ENCODE data around the gene FUT7. TPM values are rescaled to one million over a fixed set of nuclear protein-coding genes. Genes with fewer than 3 reads are reported as not detected.

The FUT7 gene
- total RNA-seq, 1 donor, result not detected

GRCh38 chr9:137020771-137021567, 10.9 kb downstream of the FUT7 start:
- no peaks in the 10 kb centered on the region for H3K79me2 ChIP-seq (ENCODE audit: insufficient read depth, low read length)
- no peak for DNase-seq (ENCODE audit: insufficient read length, low spot score, missing footprints)
- no peaks in the 10 kb centered on the region for H3K36me3 ChIP-seq (ENCODE audit: insufficient read depth, low read length)
- no peak overlapping the region for H3K4me2 ChIP-seq (ENCODE audit: insufficient read depth, low read length)
- H3K27ac ChIP-seq (ENCODE audit: low read depth, low read length), result no peak overlapping the region
- no peak overlapping the region for H3K4me3 ChIP-seq (ENCODE audit: insufficient read depth, low read length)
- H2AFZ ChIP-seq (ENCODE audit: low read length), result no peak overlapping the region
- H4K20me1 ChIP-seq (ENCODE audit: insufficient read depth, low read length), result peaks cover 9% of the 10 kb centered on the region
- no peaks in the 10 kb centered on the region for H3K9me3 ChIP-seq (ENCODE audit: low read depth, low read length)
- TF ChIP-seq CTCF (IDR thresholded peaks at IDR 0.05; ENCODE audit: extremely low read depth, low read depth, low read length), result no peak
- no peaks in the 10 kb centered on the region for H3K27me3 ChIP-seq (ENCODE audit: insufficient read depth, low read length)
- H3K4me1 ChIP-seq (ENCODE audit: insufficient read depth, low read length), result no peaks in the 10 kb centered on the region

GRCh38 chr9:137019891-137020683, 11.8 kb downstream of the FUT7 start:
- Histone ChIP-seq H3K79me2 (ENCODE audit: insufficient read depth, low read length) (no peaks in the 10 kb centered on the region), H3K9me3 (ENCODE audit: low read depth, low read length) (no peaks in the 10 kb centered on the region), H4K20me1 (ENCODE audit: insufficient read depth, low read length) (peaks cover 6% of the 10 kb centered on the region), H3K27me3 (ENCODE audit: insufficient read depth, low read length) (no peaks in the 10 kb centered on the region), H3K4me1 (ENCODE audit: insufficient read depth, low read length) (no peaks in the 10 kb centered on the region), H3K36me3 (ENCODE audit: insufficient read depth, low read length) (no peaks in the 10 kb centered on the region), H3K27ac (ENCODE audit: low read depth, low read length) (no peak overlapping the region), H2AFZ (ENCODE audit: low read length) (no peak overlapping the region), H3K4me3 (ENCODE audit: insufficient read depth, low read length) (no peak overlapping the region), H3K4me2 (ENCODE audit: insufficient read depth, low read length) (no peak overlapping the region)
- no peak for TF ChIP-seq CTCF (IDR thresholded peaks at IDR 0.05; ENCODE audit: extremely low read depth, low read depth, low read length)
- DNase-seq (ENCODE audit: insufficient read length, low spot score, missing footprints), result no peak

GRCh38 chr9:137018761-137019559, 12.9 kb downstream of the FUT7 start:
- Histone ChIP-seq H3K27me3 (ENCODE audit: insufficient read depth, low read length) (no peaks in the 10 kb centered on the region), H3K4me2 (ENCODE audit: insufficient read depth, low read length) (no peak overlapping the region), H3K4me3 (ENCODE audit: insufficient read depth, low read length) (no peak overlapping the region), H3K36me3 (ENCODE audit: insufficient read depth, low read length) (no peaks in the 10 kb centered on the region), H4K20me1 (ENCODE audit: insufficient read depth, low read length) (peaks cover 6% of the 10 kb centered on the region), H3K27ac (ENCODE audit: low read depth, low read length) (no peak overlapping the region), H2AFZ (ENCODE audit: low read length) (no peak overlapping the region), H3K4me1 (ENCODE audit: insufficient read depth, low read length) (no peaks in the 10 kb centered on the region), H3K9me3 (ENCODE audit: low read depth, low read length) (no peaks in the 10 kb centered on the region), H3K79me2 (ENCODE audit: insufficient read depth, low read length) (no peaks in the 10 kb centered on the region)
- no peak for TF ChIP-seq CTCF (IDR thresholded peaks at IDR 0.05; ENCODE audit: extremely low read depth, low read depth, low read length)
- DNase-seq (ENCODE audit: insufficient read length, low spot score, missing footprints), result no peak

All from osteoblast (primary cell).